Thyroid gland (tissue), 4 donors: Measurements from ENCODE around the gene ZNF282.

Source experiments
- POLR2A ChIP-seq, 2 donors: fragments of 450-650 bp; IDR thresholded peaks; one replicate each; pipeline ENCODE4 v1.6.1; 2017; ENCODE audit warnings: antibody characterized with exemption in 2 of 2, mild to moderate bottlenecking in 2 of 2, moderate library complexity in 1 of 2
- TF ChIP-seq, protein P1 (sequence below), 6 experiments: fragments of 200-600 bp in 3 of 6; fragments of 450-650 bp in 3 of 6; sonication (generic) in 3 of 6; IDR thresholded peaks; one replicate each; pipeline ENCODE4 v1.5.1; 2016 to 2019; ENCODE audit warnings: antibody characterized with exemption in 6 of 6, mild to moderate bottlenecking in 2 of 6, inconsistent platforms in 1 of 6, moderate library complexity in 1 of 6

DNA sequence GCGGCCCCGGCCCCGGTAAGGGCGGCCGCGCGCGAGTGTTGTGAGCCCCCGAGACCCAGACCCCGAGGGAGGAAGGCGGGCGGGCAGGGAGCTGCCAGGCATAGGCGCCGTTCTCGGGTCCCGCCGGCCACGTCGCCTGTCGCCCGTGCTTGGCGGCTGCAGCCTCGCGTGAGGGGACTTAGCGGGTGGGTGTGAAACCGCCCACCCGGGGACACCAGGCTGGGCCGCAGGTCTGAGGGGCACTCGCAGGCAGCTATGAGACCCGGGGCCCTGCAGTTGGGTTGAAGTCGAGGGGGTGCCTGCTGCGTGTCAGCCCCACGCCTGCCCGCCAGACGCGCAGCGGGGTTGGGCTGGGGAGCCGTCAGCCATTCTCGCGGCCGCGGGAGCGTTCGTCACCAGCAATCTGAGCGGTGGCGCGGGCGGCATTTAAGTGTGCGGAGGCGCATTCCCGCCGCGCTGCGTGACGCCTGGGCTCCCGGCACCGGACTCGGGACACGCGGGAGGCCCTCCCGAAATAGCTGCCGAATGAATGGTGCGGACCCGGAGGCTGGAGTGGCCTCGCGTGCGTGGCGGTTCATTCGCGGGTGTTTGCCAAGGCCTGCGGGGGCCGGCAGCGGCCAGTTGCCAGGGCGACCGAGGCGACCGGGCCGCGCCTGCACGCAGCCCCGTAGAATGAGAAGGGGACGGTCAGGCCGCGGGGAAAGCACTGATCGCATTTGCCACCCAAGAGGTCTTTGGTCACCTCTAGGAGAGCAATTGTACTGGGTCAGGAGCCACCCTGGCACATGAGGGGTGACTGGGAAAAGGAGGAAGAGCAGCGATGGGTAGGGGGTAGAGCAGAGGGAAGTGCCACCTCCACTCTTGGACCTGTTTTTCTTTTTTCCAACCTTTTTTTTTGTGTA, 47.3 kb upstream of the ZNF282 start:
- TF ChIP-seq, protein P1, sequence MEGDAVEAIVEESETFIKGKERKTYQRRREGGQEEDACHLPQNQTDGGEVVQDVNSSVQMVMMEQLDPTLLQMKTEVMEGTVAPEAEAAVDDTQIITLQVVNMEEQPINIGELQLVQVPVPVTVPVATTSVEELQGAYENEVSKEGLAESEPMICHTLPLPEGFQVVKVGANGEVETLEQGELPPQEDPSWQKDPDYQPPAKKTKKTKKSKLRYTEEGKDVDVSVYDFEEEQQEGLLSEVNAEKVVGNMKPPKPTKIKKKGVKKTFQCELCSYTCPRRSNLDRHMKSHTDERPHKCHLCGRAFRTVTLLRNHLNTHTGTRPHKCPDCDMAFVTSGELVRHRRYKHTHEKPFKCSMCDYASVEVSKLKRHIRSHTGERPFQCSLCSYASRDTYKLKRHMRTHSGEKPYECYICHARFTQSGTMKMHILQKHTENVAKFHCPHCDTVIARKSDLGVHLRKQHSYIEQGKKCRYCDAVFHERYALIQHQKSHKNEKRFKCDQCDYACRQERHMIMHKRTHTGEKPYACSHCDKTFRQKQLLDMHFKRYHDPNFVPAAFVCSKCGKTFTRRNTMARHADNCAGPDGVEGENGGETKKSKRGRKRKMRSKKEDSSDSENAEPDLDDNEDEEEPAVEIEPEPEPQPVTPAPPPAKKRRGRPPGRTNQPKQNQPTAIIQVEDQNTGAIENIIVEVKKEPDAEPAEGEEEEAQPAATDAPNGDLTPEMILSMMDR (IDR thresholded peaks at IDR 0.05), result no peak
- TF ChIP-seq POLR2A (IDR thresholded peaks at IDR 0.05), result no peak
